ENCODE data around the gene RGS9BP.
"Not testable (repeated sequence)": the region's sequence is repeated elsewhere in the genome, so short reads cannot be mapped to it uniquely, and the experiment has no call there.

The RGS9BP gene

DNA sequence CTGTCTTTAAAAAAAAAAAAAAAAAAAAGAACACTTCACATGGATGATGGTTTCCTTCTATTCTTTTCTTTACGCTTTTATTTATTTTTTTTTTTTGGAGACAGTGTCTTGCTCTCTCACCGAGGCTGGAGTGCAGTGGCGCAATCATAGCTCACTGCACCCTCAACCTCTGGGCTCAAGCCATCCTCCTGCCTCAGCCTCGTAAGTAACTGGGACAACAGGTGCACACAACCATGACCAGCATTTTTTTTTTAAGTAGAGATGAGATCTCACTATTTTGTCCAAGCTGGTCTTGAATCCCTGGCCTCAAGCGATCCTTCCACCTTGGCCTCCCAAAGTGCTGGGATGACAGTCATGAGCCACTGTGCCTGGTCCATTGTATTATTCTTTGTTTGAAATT, 25.0 kb upstream of the RGS9BP start:
- Histone ChIP-seq H3K4me1 (peaks cover 0 to 15% (median 3%) of the 10 kb centered on the region in 4 donors), H3K9me3 (no peaks in the 10 kb centered on the region), H3K36me3 (peaks cover 37 to 65% (median 54%) of the 10 kb centered on the region in 3 donors), H3K27ac (no peak overlapping the region), H3K27me3 (no peaks in the 10 kb centered on the region), H3K4me3 (no peak overlapping the region)
- intact Hi-C loops (cut with DNase I; ENCODE audit: low total_unique reads), result no loop called here
- TF ChIP-seq, protein P1, sequence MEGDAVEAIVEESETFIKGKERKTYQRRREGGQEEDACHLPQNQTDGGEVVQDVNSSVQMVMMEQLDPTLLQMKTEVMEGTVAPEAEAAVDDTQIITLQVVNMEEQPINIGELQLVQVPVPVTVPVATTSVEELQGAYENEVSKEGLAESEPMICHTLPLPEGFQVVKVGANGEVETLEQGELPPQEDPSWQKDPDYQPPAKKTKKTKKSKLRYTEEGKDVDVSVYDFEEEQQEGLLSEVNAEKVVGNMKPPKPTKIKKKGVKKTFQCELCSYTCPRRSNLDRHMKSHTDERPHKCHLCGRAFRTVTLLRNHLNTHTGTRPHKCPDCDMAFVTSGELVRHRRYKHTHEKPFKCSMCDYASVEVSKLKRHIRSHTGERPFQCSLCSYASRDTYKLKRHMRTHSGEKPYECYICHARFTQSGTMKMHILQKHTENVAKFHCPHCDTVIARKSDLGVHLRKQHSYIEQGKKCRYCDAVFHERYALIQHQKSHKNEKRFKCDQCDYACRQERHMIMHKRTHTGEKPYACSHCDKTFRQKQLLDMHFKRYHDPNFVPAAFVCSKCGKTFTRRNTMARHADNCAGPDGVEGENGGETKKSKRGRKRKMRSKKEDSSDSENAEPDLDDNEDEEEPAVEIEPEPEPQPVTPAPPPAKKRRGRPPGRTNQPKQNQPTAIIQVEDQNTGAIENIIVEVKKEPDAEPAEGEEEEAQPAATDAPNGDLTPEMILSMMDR (IDR thresholded peaks at IDR 0.05), result no peak
- no peak for DNase-seq

DNA sequence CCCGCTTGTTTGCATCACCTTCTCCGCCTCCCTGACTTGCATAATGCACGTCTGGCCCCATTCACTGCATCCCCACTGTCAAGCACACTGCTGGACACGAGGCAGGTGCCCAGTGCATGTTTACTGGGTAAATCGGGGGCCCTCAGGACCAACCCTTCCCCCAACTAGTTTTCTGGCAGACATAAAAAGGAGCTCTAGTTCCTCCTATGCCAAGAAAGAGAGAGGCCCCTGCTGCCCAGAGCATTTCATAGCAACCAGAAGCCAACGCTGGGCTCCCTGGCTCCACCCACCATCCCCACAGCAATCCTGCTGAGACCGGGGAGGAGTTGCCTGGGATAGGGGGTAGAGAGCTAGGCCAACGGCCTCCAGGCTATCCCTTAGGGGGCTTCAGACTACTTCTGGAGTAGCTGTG, 23.9 kb upstream of the RGS9BP start:
- no peak for DNase-seq
- Histone ChIP-seq H3K27ac (no peak overlapping the region), H3K4me1 (peaks cover 0 to 15% (median 3%) of the 10 kb centered on the region in 4 donors), H3K9me3 (no peaks in the 10 kb centered on the region), H3K4me3 (no peak overlapping the region), H3K27me3 (no peaks in the 10 kb centered on the region), H3K36me3 (peaks cover 38 to 64% (median 53%) of the 10 kb centered on the region in 3 donors)
- TF ChIP-seq, protein P1 (IDR thresholded peaks at IDR 0.05), result no peak
- intact Hi-C loops (cut with DNase I; ENCODE audit: low total_unique reads), result no loop called here

- H3K36me3 ChIP-seq, result peaks cover 33 to 64% (median 52%) of the 10 kb centered on the region in 3 donors
- H3K27ac ChIP-seq; H3K9me3 ChIP-seq; intact Hi-C loops (cut with DNase I; ENCODE audit: low total_unique reads); DNase-seq; H3K27me3 ChIP-seq; H3K4me3 ChIP-seq: not testable (repeated sequence)
- peaks cover 0 to 15% (median 3%) of the 10 kb centered on the region in 4 donors for H3K4me1 ChIP-seq
These were observed 23.3 kb upstream of the RGS9BP start for GRCh38 chr19:32652331-32652730.

DNA sequence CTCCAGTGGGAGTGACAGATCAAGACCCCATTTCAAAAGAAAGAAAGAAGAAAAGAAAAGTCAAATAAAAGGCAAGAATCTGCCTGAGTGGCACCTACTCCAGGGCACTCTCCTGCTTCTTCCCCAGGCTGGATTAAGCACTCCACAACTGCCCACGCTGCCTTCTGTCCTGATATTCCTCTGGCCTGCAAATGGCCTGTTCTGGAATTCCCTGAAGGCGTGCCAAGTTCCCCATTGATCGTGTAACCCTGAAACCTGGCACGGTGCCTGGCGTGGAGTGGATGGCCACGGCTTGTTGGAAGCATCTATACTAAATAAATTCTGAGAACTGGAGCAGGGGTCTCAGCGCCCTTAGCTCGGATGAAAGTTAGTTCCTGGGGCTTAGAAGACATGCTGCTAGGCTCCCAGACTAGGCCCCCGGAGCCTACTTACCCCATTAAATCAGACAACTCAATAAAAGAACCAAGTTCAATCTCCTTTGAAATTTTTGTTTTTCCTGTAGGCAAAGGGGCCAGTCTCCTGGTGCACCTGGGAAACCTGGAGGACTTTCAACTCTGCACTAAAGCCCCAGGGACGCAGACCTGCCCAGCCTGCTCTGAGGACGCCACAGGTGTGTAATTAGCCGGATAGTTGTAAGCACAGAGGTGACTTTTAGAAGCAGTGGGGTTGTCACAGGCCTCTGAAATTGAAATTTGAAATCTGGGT, 22.6 kb upstream of the RGS9BP start:
- Histone ChIP-seq H3K27me3 (no peaks in the 10 kb centered on the region), H3K27ac (no peak overlapping the region), H3K4me1 (peaks cover 0 to 15% (median 3%) of the 10 kb centered on the region in 4 donors), H3K9me3 (no peaks in the 10 kb centered on the region), H3K4me3 (no peak overlapping the region), H3K36me3 (peaks cover 27 to 64% (median 46%) of the 10 kb centered on the region in 3 donors)
- intact Hi-C loops (cut with DNase I; ENCODE audit: low total_unique reads), result no loop called here
- TF ChIP-seq, protein P1 (IDR thresholded peaks at IDR 0.05), result no peak
- DNase-seq, result peak in 1 of 2 donors; percentile 43

GRCh38 chr19:32653599-32653915, 22.1 kb upstream of the RGS9BP start:
- H3K36me3 ChIP-seq, result peaks cover 22 to 64% (median 46%) of the 10 kb centered on the region in 3 donors
- no peaks in the 10 kb centered on the region for H3K9me3 ChIP-seq
- H3K4me3 ChIP-seq, result no peak overlapping the region
- TF ChIP-seq, protein P1 (IDR thresholded peaks at IDR 0.05), result no peak
- H3K27me3 ChIP-seq, result no peaks in the 10 kb centered on the region
- H3K4me1 ChIP-seq, result peaks cover 0 to 15% (median 3%) of the 10 kb centered on the region in 4 donors
- H3K27ac ChIP-seq, result no peak overlapping the region
- intact Hi-C loops (cut with DNase I; ENCODE audit: low total_unique reads), result no loop called here
- no peak for DNase-seq

GRCh38 chr19:32656379-32656778, 19.3 kb upstream of the RGS9BP start:
- H3K27ac ChIP-seq; H3K27me3 ChIP-seq; intact Hi-C loops (cut with DNase I; ENCODE audit: low total_unique reads); H3K4me3 ChIP-seq; DNase-seq; H3K9me3 ChIP-seq: not testable (repeated sequence)
- Histone ChIP-seq H3K36me3 (peaks cover 14 to 53% (median 36%) of the 10 kb centered on the region in 3 donors), H3K4me1 (peaks cover 0 to 15% (median 5%) of the 10 kb centered on the region in 4 donors)

Data from tibial artery (tissue), 4 donors.